Measurements from ENCODE around the gene DPP3.

- no peak for TF ChIP-seq CTCF (conservative IDR thresholded peaks at IDR 0.05 in 1 of 2, IDR thresholded peaks at IDR 0.05 in 1 of 2; ENCODE audit: low read depth in 1 of 2, low read length in 2 of 2)
- TF ChIP-seq EZH2 (IDR thresholded peaks at IDR 0.05; ENCODE audit: low read length, missing control alignments): no peak
Observed at GRCh38 chr11:66556086-66556485, 75.9 kb downstream of the DPP3 start.

Measured in fibroblast of lung (primary cell).